NB4 (cell line): ENCODE data around the gene PRR7.

Experiments
- CTCF ChIP-seq: IDR thresholded peaks from one replicate; pipeline ENCODE4 v1.5.1; 2012; ENCODE audit warnings: low read depth, low read length
- MYC ChIP-seq: IDR thresholded peaks from 2 replicates; pipeline ENCODE4 v1.6.1; 2011; ENCODE audit warnings: low read depth, low read length
- POLR2A ChIP-seq: IDR thresholded peaks from 2 replicates; pipeline ENCODE4 v1.6.1; 2011; ENCODE audit warnings: mild to moderate bottlenecking; ENCODE audit not compliant: insufficient read length; ENCODE audit errors: extremely low read depth
- TF ChIP-seq, protein P1 (sequence below): IDR thresholded peaks from 2 replicates; pipeline ENCODE4 v1.6.1; 2011; ENCODE audit warnings: low read depth, low read length

GRCh38 chr5:177435847-177436536 is 10.6 kb upstream of the PRR7 start:
- TF ChIP-seq CTCF, result no peak
- TF ChIP-seq, protein P1, sequence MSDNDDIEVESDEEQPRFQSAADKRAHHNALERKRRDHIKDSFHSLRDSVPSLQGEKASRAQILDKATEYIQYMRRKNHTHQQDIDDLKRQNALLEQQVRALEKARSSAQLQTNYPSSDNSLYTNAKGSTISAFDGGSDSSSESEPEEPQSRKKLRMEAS, result no peak
- TF ChIP-seq POLR2A, result no peak
- TF ChIP-seq MYC, result no peak
